ENCODE measurements around the gene OR1I1. TPM values are rescaled to one million over a fixed set of nuclear protein-coding genes. Genes with fewer than 3 reads are reported as not detected.
"Not testable (repeated sequence)": the region's sequence is repeated elsewhere in the genome, so short reads cannot be mapped to it uniquely, and the experiment has no call there.

The OR1I1 gene, protein sequence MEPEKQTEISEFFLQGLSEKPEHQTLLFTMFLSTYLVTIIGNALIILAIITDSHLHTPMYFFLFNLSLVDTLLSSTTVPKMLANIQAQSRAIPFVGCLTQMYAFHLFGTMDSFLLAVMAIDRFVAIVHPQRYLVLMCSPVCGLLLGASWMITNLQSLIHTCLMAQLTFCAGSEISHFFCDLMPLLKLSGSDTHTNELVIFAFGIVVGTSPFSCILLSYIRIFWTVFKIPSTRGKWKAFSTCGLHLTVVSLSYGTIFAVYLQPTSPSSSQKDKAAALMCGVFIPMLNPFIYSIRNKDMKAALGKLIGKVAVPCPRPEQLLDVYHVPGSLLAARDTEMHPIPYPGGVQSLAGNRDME
- not detected in 2 replicates for total RNA-seq (2014; rRNA removed; shearing (Covaris generic))

DNA sequence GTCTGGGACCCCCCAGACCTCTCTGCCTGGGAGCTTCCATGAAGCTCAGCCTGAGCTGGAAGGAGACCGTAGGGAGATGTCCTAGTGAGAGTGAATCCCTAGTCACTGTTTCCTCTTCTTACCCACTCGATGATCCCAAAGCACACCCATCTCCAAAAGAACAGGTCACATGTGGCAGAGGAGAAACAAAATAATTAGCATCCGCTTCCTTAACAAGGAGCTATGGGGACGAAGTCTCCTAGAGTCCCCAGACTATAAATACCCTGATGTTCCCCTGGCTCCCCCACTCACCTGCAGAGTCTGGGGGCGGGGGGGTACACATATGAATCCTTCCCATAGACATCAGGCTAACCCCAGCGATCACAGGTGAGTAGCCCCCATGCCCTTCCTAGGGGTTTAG is at the start of gene OR1I1:
Gene OR1I1 (plus strand): TSS at position 301 of the 400 bp plus-strand sequence. CDS start 4,855 bp downstream, outside the sequence.
- Histone ChIP-seq H3K36me3 (replicated peaks; ENCODE audit: control insufficient read depth, insufficient read depth, low read length) (no peaks in the 10 kb centered on the region), H3K4me3 (ENCODE audit: insufficient read depth, low read depth, low read length) (no peak within 1 kb of the TSS)

DNA sequence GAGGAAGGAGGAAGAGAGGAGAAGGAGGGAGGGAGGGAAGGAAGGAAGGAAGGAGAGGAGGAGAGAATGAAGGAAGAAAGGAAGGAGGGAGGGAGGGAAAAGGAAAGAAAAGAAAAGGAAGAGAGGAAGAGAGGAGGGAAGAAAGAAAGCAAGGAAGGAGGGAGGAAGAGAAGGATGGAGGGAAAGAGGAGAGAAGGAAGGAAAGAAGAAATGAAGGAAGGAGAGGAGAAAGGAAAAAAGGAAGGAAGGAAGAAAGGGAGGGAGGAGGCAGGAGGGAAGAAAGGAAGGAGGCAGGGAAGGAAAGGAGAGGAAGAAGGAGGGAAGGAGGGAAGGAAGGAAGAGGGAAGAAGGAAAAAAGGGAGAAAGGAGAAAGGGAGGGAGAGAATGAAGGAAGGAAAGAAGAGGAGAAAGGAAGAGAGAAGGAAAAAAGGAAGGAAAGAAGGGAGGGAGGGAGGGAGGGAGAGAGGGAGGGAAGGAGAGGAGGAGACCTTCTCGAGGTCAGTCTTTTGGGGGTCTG is 46.2 kb upstream of the OR1I1 start:
- Histone ChIP-seq H3K4me3 (ENCODE audit: insufficient read depth, low read depth, low read length) (no peak overlapping the region), H3K36me3 (replicated peaks; ENCODE audit: control insufficient read depth, insufficient read depth, low read length) (no peaks in the 10 kb centered on the region), H3K27me3 (ENCODE audit: control insufficient read depth, insufficient read depth, low read length) (no peaks in the 10 kb centered on the region)
- DNase-seq = no peak

More for the DNA sequence above, at the start of gene OR1I1:
- DNase-seq = no peak
- H3K27me3 ChIP-seq (ENCODE audit: control insufficient read depth, insufficient read depth, low read length) = no peaks in the 10 kb centered on the region; the same call in 1 of the 2 replicates

- DNase-seq = no peak
- Histone ChIP-seq H3K27me3 (ENCODE audit: control insufficient read depth, insufficient read depth, low read length) (no peaks in the 10 kb centered on the region), H3K36me3 (replicated peaks; ENCODE audit: control insufficient read depth, insufficient read depth, low read length) (no peaks in the 10 kb centered on the region), H3K4me3 (ENCODE audit: insufficient read depth, low read depth, low read length) (no peak overlapping the region)
Observed at GRCh38 chr19:15037586-15037985, 44.4 kb upstream of the OR1I1 start.

- H3K4me3 ChIP-seq (ENCODE audit: insufficient read depth, low read depth, low read length) = no peak overlapping the region
- H3K36me3 ChIP-seq (replicated peaks; ENCODE audit: control insufficient read depth, insufficient read depth, low read length) = no peaks in the 10 kb centered on the region
- no peak for DNase-seq
- H3K27me3 ChIP-seq (ENCODE audit: control insufficient read depth, insufficient read depth, low read length) = no peaks in the 10 kb centered on the region
Observed at GRCh38 chr19:15038294-15038693, 43.7 kb upstream of the OR1I1 start.

- H3K27me3 ChIP-seq (ENCODE audit: control insufficient read depth, insufficient read depth, low read length) = no peaks in the 10 kb centered on the region
- H3K4me3 ChIP-seq (ENCODE audit: insufficient read depth, low read depth, low read length) = no peak overlapping the region
- H3K36me3 ChIP-seq (replicated peaks; ENCODE audit: control insufficient read depth, insufficient read depth, low read length) = no peaks in the 10 kb centered on the region
- no peak for DNase-seq
Observed at GRCh38 chr19:15042003-15042402, 40.0 kb upstream of the OR1I1 start.

DNA sequence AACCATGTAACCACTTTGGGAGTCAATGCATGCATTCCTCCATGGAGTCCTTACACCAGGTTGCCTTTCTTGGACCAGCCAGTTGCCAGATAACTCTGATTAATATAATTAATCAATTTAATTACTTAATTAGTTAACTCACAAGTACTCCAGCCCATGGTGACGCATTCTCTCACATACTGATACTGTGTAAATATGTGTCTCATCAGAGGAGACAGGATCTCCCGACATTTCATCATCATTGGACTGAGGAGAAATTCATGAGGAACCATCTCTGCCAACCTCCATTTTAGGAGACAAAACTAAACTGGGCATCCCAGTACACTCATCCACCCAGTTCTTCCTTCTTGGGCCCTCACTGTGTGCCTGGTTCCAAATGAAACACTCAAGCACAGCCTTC is 39.2 kb upstream of the OR1I1 start:
- H3K27me3 ChIP-seq (ENCODE audit: control insufficient read depth, insufficient read depth, low read length) = no peaks in the 10 kb centered on the region
- H3K36me3 ChIP-seq (replicated peaks; ENCODE audit: control insufficient read depth, insufficient read depth, low read length) = no peaks in the 10 kb centered on the region
- DNase-seq = no peak
- no peak overlapping the region for H3K4me3 ChIP-seq (ENCODE audit: insufficient read depth, low read depth, low read length)

DNA sequence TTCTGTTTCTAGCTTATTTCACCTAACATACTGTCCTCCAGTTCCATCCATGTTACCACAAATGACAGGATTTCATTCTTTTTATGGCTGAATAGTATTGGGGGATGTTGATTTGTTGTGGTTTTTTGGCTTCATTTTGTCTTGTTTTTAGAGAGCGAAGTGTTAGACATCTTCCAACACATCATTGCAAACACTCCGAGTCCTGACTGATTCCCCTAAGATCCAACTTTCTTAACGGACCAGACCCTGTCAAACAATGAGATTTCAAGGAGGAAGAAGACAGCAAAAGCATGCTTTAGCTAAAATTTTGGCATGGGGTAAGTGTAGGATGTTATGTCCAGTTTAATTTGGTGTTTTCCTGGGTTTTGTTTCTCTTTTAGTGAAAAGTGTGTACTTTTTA is 36.5 kb upstream of the OR1I1 start:
- no peaks in the 10 kb centered on the region for H3K36me3 ChIP-seq (replicated peaks; ENCODE audit: control insufficient read depth, insufficient read depth, low read length)
- H3K27me3 ChIP-seq (ENCODE audit: control insufficient read depth, insufficient read depth, low read length) = no peaks in the 10 kb centered on the region
- DNase-seq = no peak
- H3K4me3 ChIP-seq (ENCODE audit: insufficient read depth, low read depth, low read length) = no peak overlapping the region

DNA sequence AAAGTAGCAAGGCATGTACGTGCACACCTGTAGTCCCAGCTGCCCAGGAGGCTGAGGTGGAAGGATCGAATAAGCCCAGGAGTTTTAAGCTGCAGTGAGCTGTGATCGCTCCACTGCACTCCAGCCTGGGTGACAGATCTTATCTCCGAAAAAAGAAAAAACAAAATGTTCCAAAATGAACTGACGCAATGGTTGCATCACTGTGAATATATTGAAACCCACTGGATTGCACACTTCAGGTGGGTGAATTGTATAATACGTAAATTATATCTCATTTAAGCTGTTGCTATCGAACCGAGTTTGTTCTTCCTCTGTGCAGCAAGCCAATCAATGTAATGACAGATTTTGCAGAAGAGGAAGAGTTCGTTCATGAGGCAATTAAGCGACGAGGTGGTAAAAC is 34.3 kb upstream of the OR1I1 start:
- Histone ChIP-seq H3K36me3 (replicated peaks; ENCODE audit: control insufficient read depth, insufficient read depth, low read length) (no peaks in the 10 kb centered on the region), H3K4me3 (ENCODE audit: insufficient read depth, low read depth, low read length) (no peak overlapping the region), H3K27me3 (ENCODE audit: control insufficient read depth, insufficient read depth, low read length) (no peaks in the 10 kb centered on the region)

DNA sequence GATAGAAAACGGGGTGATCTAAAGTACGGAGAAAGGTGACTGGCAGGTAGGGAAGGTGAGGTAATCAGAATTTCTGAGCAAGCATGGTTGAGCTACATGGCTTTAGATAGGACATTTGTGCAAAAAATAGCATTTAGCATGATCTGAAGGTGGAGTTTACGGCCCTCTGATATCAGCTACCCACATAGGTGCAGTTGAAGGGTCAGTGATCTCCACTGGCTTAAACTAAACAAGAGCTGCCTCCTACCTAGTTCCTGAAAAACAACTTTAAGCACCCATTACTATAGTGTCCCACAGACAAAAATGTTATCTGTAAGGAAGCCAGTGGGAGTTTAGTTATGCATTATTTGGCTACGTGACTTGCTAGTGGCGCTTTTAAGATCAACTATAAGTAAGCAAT is 33.9 kb upstream of the OR1I1 start:
- Histone ChIP-seq H3K36me3 (replicated peaks; ENCODE audit: control insufficient read depth, insufficient read depth, low read length) (no peaks in the 10 kb centered on the region), H3K27me3 (ENCODE audit: control insufficient read depth, insufficient read depth, low read length) (no peaks in the 10 kb centered on the region), H3K4me3 (ENCODE audit: insufficient read depth, low read depth, low read length) (no peak overlapping the region)
- DNase-seq = no peak

More for the DNA sequence above, 34.3 kb upstream of the OR1I1 start:
- DNase-seq = no peak

GRCh38 chr19:15048885-15049541 is 33.0 kb upstream of the OR1I1 start, which contains the start of gene CASP14:
Gene CASP14 (plus strand): TSS chr19:15049480. CDS start chr19:15052252, 2,772 bp downstream.
- no peak for DNase-seq
- Histone ChIP-seq H3K36me3 (replicated peaks; ENCODE audit: control insufficient read depth, insufficient read depth, low read length) (no peaks in the 10 kb centered on the region), H3K27me3 (ENCODE audit: control insufficient read depth, insufficient read depth, low read length) (no peaks in the 10 kb centered on the region), H3K4me3 (ENCODE audit: insufficient read depth, low read depth, low read length) (no peak within 1 kb of the TSS)

DNA sequence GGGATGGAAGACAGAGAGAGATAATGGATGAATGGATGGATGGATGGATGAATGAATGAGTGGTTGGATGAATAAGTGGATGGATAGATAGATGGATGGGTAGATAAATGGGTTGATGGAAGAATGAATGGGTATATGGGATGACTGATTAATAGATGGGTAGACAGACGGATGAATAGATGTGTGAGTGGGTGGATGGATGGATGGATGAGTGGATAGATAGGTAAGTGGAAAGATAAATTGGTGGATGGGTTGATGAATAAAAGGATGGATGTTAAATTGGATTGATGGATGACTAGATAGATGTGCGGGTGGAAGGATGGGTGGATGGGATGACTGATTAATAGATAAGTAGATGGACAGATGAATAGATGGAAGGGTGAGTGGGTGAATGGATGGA is 31.4 kb upstream of the OR1I1 start:
- Histone ChIP-seq H3K27me3 (ENCODE audit: control insufficient read depth, insufficient read depth, low read length) (no peaks in the 10 kb centered on the region), H3K4me3 (ENCODE audit: insufficient read depth, low read depth, low read length) (no peak overlapping the region), H3K36me3 (replicated peaks; ENCODE audit: control insufficient read depth, insufficient read depth, low read length) (no peaks in the 10 kb centered on the region)
- DNase-seq = no peak

GRCh38 chr19:15062036-15062435 is 20.0 kb upstream of the OR1I1 start:
- no peaks in the 10 kb centered on the region for H3K36me3 ChIP-seq (replicated peaks; ENCODE audit: control insufficient read depth, insufficient read depth, low read length)
- H3K27me3 ChIP-seq (ENCODE audit: control insufficient read depth, insufficient read depth, low read length) = no peaks in the 10 kb centered on the region
- DNase-seq = no peak
- no peak overlapping the region for H3K4me3 ChIP-seq (ENCODE audit: insufficient read depth, low read depth, low read length)

DNA sequence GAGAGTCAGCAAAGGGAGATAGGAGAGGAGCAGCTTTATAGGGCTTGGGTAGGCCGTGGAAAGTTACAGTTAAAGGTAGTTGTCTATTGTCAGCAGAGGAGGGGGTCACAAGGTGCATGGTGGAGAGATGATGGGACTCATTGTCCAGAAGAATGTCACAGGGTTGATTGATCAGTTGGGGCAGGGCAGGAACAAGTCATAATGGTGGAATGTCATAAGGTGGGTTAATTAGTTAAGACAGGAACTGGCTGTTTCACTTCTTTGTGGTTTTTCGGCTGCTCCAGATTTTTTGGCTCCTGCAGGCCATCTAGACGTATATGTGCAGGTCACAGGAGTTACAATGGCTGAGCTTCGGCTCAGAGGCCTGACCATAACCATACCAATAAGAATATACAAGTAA is 11.6 kb upstream of the OR1I1 start:
- not testable (repeated sequence) for H3K36me3 ChIP-seq (replicated peaks; ENCODE audit: control insufficient read depth, insufficient read depth, low read length); H3K27me3 ChIP-seq (ENCODE audit: control insufficient read depth, insufficient read depth, low read length); H3K4me3 ChIP-seq (ENCODE audit: insufficient read depth, low read depth, low read length); DNase-seq

DNA sequence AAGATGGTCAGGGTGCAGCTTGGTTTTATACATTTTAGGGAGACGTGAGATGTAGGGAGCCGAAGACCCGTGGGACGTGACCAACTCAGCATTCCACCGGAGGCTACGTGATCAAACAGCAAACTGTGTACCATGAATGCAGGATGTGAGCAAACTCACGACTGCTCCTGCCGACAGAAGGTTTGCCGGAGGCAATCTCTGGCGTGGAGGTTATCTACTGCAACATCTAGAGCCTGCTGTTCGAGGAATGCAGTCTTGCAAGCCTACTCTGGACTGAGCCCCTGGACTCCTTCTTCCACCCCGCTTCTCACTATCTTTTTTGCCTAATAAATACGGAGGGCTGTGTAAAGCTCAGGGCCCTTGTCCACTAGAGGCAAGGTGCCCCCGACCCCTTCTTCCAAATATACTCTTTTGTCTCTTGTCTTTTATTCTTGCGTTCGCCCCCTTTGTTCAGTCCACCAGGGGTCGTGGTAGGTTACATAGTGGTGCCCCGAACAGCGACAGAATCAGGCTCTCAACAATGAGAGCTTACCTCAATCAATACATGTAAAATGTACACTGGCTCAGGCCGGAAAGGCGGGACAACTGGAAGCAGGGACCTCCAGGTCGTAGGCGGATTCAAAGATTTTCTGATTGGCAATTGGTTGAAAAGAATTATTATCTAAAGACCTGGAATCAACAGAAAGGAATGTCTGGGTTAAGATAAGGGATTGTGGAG is 8.9 kb upstream of the OR1I1 start:
- DNase-seq = peak; percentile 23
- Histone ChIP-seq H3K4me3 (ENCODE audit: insufficient read depth, low read depth, low read length) (no peak overlapping the region), H3K27me3 (ENCODE audit: control insufficient read depth, insufficient read depth, low read length) (no peaks in the 10 kb centered on the region), H3K36me3 (replicated peaks; ENCODE audit: control insufficient read depth, insufficient read depth, low read length) (no peaks in the 10 kb centered on the region)

All from H7 (cell line).